Hematopoietic multipotent progenitor cell treated with erythropoietin and hydrocortisone succinate and interleukin-3 and kit ligand, for 8 days (in vitro differentiated cells): Measurements from ENCODE around the gene RFX3.
A peak's percentile ranks its signal among the peaks of the same experiment; 100 is the strongest.

Experiments used
- DNase-seq: peaks from one replicate; pipeline ENCODE4 v3.0.0-alpha.2; 2015

RFX3 gene

DNA sequence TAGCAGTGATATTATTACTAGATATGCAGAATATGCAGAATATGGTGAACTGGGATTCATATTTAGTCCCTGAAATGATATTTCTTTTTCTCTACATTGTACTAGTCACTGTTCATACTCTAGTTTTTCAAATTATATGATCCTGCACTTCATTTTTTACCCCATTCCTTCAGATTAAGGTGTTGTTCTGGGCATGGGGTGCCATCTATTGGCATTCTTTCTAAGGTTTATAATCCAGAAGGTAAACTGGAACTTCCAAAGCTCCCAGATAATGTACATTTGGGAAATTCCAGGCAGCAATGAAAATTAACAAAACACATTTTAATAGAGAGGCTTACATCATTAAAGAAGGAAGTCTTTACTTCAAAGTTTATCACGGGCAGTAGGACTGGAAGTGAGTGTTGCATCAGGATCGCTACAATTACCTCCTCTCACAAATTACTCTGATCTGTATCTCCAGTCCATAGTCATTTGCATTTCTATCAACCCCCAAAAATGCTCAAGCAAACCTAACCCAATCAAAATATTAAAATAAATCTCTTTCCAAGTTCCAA is 12.5 kb downstream of the RFX3 start:
- DNase-seq = no peak

DNA sequence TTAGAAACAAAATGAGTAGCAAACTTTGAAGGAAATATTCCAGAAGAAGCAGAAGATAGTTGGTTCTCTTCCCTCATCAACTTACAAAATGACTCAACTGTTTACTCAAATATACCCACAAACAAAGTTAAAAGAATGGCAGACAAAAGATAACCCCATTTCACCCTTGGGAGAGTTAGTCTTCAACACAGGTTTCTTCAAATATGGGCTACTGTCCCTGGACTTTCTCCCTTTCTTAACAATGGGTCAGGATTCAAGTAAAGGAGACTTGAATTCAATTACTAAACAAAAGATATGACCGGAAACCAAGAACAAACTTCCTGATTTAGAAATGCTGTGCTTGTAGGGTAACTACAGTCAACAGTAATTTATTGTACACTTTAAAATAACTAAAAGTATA is 14.2 kb downstream of the RFX3 start:
- DNase-seq = peak; percentile 35

DNA sequence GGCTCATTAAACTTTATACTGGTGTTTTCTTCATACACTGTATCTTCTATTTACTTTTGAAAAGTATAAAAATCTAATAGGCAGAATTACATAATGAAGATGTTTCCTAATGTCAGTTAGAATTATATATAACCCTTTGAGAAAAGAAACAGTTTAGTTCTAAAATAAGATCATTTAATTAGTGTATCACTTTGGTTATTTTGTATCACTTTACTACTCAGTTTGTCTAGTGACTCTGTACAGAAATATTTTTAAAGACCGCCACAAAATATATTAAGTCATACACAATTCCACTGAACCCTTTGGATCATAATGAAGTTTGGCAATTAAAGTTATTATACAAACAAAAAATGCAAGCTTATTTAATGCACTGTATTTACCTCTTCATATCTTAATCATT is 15.0 kb downstream of the RFX3 start:
- no peak for DNase-seq

DNA sequence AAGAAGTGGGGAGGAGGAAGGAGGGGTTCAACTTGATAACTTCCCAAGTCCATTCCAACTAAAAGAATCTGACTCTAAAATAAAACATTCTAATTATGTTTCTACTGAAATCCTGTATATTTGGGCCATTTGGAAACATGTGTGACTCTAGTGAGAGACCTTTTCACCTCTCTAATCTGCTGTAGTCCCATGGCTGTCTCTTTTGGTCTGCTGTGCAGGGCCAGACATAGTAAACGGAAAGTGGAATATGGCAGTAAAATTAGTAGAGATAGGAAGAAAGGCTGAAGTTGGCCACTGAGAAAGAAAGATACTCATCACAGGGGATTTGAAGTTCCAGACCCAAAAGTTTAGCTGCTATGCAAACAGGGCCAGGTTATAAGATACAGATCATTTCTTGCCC is 15.9 kb downstream of the RFX3 start:
- DNase-seq = no peak

DNA sequence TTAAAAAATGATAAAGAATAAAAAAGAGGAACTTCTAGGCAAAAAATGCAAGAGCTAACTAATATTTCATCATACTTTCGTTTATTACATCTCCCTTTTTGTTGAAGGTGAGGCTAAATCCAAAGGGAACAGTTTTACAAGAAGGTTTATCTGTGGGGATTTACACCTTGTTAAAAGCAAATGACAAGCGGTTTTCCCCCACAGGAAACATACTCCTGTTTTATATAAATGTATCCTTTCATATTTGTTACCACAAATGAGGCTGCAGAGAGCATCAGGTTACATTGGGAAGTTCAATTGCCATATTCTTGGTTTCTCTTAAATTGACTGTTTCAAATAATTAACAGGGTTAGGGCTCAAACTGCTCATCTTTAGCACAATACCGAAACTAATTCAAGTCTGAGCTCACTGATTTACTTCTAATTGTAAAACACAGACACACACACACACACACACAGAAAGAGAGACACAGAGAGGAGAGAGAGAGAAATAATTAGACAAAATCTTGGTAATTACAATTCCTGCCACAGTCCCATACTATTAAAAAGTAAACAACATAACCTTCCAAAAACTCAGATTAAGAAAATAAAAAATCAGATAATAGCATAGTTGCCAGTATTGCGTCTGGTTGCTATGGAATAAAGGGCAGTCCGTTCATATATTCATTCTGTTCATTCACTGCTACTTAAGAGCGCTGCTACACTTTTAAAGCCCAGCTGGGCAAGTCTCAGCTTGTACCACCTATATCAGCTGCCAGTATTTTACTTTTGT is 17.1 kb downstream of the RFX3 start:
- no peak for DNase-seq

DNA sequence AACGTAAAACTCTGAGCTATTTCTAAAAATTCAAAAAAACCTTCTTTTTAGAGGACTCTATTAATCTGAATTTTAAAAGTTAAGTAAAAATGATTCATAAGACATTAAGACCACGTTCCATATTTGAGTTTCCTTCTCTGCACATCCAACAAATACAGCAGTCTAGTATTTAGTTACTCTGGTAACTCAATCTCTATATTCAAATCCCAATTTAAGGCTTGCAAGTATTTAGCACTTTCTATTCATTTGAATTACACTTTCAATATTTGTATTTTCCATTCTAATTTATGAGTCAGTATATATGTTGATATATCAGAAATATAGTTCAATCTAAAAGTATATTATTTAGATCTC is 17.7 kb downstream of the RFX3 start:
- DNase-seq = no peak

GRCh38 chr9:3507395-3508077 is 18.3 kb downstream of the RFX3 start:
- DNase-seq = peak; percentile 67

DNA sequence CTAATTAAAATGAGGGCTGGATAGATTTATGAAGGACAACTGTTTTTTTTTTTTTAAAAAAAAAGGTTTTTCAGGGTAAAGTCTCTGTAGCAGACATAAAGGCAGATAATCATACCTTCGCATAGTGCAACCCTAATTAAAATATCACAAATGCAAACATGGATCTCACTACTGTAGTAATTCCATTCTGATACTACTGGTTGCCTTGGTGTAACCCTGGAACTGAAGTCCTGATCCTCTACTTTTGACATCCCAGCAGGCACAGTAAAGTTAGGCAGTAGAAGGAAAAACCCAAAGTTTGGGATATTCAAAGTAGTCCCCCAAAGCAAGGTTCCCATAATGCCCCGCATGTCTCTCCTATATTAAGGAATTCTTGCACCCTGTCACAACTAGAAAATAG is 19.6 kb downstream of the RFX3 start:
- DNase-seq = no peak

DNA sequence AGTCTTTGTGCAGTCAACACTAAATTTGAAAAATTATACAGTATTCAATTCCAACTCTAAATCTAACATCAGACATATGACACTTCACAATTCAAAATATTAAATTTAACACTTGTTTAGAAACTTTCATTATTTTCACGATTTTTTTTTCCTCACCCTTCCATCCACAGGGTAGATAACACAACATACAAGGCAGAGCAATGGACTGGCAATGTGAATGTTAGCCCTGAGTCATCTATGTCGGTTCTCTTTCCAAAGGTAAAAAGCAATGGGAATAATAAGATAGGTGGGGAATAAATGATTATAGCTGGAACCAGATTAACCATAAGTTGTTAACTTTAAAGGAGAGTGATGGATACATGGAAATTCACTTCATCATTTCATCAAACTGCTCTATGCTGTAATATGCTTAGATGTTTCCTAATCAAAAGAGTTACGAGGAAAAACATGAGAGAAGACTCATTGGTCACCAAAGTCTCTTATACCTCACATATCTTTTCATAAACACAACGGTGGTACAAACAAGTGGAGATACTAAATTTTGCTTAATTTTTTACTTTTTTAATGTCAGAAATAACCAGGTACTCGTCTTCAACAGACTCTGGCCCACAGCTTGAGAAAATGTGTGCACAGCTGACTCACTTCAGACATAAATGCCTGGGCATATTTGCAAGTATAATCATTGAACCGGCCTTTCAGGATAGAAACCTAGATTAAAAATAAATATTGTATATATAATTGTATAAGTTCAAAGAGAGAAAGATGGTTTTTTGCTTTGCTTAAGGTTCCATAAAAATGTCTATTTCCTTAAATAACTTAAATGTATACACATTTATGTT is 23.0 kb downstream of the RFX3 start:
- DNase-seq = no peak

- no peak for DNase-seq
Observed at GRCh38 chr9:3500044-3500443, 25.8 kb downstream of the RFX3 start.

DNA sequence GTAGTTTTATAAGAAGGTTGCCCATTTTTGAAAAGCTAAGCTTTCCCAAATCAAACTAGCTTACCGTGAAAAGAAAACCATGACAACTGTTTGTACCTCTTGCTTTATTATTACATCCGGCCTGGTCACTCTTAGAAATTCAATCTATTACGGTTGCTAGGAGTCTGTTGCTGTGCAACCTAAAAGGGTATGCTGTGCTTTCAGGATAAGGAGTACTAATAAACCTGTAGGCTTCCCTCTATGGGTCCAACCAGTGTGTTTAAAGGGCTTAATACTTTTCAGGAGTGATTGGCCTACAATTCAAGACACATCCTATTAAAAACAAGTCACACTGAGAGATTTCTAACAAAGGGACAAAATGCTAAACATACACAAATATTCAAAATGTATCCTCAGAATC is 27.1 kb downstream of the RFX3 start:
- DNase-seq = no peak

- DNase-seq = no peak
Observed at GRCh38 chr9:3497857-3498256, 27.9 kb downstream of the RFX3 start.

- no peak for DNase-seq
Observed at GRCh38 chr9:3497401-3497800, 28.4 kb downstream of the RFX3 start.

DNA sequence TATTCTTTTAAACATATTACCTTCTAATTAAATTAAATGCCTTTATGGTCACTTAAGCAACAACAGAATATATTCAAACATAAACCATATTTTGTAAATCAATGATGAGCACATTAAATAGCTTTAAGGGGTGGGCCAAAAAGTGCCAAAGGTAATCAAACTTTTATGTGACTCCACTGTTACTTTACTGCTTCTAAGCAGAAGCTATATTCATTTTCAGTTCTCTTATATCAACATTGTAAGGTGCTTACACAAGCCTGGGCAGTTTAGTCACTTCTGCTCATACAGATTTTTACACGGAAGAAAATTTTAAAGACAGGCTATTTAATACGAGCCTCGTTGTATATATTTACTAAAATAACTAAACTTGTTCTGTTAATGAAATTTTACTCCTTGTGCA is 29.9 kb downstream of the RFX3 start:
- no peak for DNase-seq

DNA sequence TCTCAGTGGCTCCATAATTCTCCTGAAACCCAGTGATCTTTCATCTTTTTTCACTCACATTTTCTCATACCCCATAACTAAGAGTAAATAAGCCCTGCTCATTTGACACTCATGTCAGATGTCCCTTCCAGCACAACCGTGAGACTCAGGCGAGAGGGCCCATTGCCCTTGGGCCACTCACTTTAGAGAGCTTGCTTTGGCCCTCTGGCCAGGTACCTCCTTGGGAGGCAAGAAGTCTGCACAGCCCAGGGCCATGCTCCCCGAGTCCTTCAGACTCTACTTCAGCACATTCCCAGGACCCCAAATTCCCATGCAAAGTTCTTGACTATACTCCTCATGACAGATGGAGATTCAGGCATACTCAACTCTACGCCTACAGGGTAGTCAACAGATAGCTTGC is 33.6 kb downstream of the RFX3 start:
- DNase-seq = no peak

GRCh38 chr9:3491450-3491849 is 34.4 kb downstream of the RFX3 start:
- no peak for DNase-seq

- no peak for DNase-seq
Observed at GRCh38 chr9:3490957-3491356, 34.8 kb downstream of the RFX3 start.

DNA sequence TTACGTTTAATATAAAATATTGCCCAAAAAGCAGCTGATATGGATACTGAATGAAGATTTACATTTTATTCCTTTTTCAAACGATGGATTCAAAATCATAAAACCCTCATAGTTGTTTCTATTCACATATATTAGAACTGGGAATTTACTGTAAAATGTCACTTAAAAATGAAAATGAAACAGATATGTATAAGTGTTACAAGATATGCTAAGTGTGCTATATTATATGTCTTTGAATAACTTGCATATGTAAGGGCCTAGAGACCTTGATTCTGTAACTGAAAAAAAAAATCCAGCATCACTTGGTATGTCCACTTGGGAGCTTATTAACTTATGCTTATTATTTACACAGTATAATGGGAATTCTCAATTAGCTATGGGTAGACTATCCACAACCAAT is 43.2 kb downstream of the RFX3 start:
- no peak for DNase-seq

DNA sequence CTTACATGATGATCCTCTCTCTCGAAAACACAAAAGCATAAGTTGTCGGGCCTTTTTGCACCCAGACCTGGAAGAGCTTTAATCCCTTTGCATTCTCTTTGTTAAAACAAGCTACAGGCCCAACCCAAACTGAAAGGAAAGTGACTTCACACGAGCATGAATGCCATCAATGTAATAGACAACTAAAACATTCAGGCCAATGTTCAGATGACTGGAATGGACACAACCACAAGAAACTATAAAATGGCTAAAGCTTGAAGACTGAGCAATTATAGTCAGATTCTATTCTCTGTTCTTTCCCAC is 45.5 kb downstream of the RFX3 start:
- no peak for DNase-seq

DNA sequence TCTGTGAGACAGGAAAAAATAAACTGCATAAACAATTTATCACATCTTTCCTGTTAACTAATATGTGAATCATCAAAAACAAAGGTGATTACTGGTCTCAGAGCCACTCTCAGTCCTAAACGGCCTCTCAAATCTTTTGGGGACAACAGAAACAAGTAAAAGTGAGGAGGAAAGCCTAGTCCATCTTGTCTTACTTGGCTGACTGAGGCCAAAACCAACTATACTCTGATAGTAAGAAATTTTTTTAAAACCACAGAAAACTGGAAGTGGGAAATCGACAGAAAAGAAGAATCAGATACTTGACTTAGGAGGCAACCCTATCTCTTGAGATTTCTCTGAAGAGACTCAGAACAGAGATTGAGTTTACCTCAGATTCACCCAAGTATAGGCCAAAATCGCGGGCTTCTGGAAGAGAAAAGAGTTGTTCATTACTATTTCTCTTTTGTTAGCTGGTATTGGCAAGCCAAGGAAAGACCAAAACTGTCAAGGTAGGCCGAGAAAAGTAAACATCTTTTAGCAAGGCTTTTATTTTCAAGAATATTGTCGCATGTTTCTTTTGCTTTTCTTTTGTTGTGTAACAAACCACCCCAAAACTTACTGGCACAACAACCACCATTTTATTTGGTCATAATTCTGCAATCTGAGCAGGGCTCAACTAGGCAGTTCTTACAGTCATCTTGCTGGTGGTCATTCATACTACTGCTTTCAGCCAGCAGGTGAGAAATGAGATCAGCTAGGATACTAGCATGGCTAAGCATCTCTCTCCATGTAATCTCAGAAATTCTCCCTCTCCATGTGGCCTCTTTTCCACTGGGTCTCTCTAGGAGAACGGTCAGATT is 46.1 kb downstream of the RFX3 start:
- DNase-seq = no peak

DNA sequence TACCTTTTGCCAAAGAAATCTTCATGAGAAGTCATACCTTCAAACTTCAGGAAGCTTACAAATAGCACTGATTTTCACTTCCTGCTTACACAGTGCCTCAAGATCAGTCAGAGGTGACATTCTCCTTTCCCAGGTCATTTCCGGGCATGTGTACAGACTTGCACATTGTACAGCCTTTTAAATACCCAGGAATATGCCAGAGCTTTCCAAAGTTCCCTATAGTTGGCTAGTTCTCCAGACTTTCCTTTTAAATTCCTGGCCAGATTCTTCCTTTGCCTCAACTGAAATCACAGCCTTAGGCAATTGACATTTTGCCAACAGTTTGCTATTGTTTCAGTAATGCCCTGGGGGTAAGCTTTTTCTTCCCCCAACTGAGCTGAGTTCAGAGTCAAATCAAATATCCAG is 47.2 kb downstream of the RFX3 start:
- no peak for DNase-seq

DNA sequence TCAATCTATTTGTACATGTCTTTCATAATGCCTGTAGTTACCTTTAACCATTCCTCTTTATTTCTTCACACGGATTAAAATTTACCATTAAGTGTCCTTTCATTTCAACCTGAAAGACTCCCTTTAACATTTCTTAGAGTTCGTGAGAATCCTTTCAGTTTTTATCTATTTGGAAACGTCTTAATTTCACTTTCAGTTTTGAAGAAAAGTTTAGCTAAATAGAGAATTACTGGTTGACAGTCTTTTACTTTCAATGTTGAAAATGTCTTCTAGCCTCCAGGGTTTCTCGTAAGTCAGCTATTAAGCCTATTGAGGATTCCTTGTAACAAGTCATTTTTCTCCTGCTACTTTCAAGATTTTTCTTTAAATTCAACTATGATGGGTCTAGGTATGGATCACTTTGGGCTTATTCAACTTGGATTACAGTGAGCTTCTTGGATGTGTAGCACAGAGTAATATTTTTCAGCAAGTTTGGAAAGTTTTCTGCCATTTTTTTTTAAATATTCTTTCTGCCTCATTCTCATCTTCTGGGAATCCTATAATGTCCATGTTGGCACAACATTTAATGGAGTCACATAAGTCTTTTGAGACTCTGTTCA is 48.5 kb downstream of the RFX3 start:
- DNase-seq = no peak
